Dedifferentiated amniotic fluid mesenchymal stem cell (primary cell): Measurements from ENCODE around the gene SLC25A28.

Experiments used
- DNase-seq: peaks from one replicate; pipeline ENCODE4 v3.0.0-alpha.2; 2016; ENCODE audit errors: extremely low spot score

SLC25A28 gene

GRCh38 chr10:99619851-99620710 lies at the start of gene SLC25A28:
Gene SLC25A28 (minus strand): TSS chr10:99620439. CDS start chr10:99620335, 104 bp downstream.
- peak; percentile 100 for DNase-seq

GRCh38 chr10:99667108-99667751 lies 47.0 kb upstream of the SLC25A28 start:
- no peak for DNase-seq

- no peak for DNase-seq
Observed at GRCh38 chr10:99665304-99665703, 45.1 kb upstream of the SLC25A28 start.

GRCh38 chr10:99661377-99661763 lies 41.1 kb upstream of the SLC25A28 start:
- peak; percentile 62 for DNase-seq

- no peak for DNase-seq
Observed at GRCh38 chr10:99660662-99661376, 40.6 kb upstream of the SLC25A28 start.

- no peak for DNase-seq
Observed at GRCh38 chr10:99659868-99660366, 39.7 kb upstream of the SLC25A28 start.

GRCh38 chr10:99659031-99659867 lies 39.0 kb upstream of the SLC25A28 start, which contains the start of gene ENTPD7:
Gene ENTPD7 (plus strand): TSS chr10:99659509. CDS start chr10:99659957, 448 bp downstream.
- peak; percentile 96 for DNase-seq

GRCh38 chr10:99658622-99659030 lies 38.4 kb upstream of the SLC25A28 start:
- no peak for DNase-seq

GRCh38 chr10:99656199-99657064 lies 36.2 kb upstream of the SLC25A28 start:
- peak; percentile 56 for DNase-seq

GRCh38 chr10:99654390-99655175 lies 34.3 kb upstream of the SLC25A28 start:
- peak; percentile 38 for DNase-seq

- no peak for DNase-seq
Observed at GRCh38 chr10:99652800-99653390, 32.7 kb upstream of the SLC25A28 start.

- DNase-seq, result no peak
Observed at GRCh38 chr10:99648717-99649116, 28.5 kb upstream of the SLC25A28 start.

- DNase-seq, result no peak
Observed at GRCh38 chr10:99647601-99648151, 27.4 kb upstream of the SLC25A28 start.

GRCh38 chr10:99633832-99634231 lies 13.6 kb upstream of the SLC25A28 start:
- no peak for DNase-seq

GRCh38 chr10:99631496-99631895 lies 11.3 kb upstream of the SLC25A28 start:
- no peak for DNase-seq

GRCh38 chr10:99630991-99631390 lies 10.8 kb upstream of the SLC25A28 start:
- DNase-seq, result no peak

GRCh38 chr10:99630433-99630832 lies 10.2 kb upstream of the SLC25A28 start:
- peak; percentile 51 for DNase-seq

GRCh38 chr10:99629625-99629978 lies 9.4 kb upstream of the SLC25A28 start:
- DNase-seq, result no peak
